Measurements from ENCODE around the gene TENM3.

- TF ChIP-seq, protein P1, sequence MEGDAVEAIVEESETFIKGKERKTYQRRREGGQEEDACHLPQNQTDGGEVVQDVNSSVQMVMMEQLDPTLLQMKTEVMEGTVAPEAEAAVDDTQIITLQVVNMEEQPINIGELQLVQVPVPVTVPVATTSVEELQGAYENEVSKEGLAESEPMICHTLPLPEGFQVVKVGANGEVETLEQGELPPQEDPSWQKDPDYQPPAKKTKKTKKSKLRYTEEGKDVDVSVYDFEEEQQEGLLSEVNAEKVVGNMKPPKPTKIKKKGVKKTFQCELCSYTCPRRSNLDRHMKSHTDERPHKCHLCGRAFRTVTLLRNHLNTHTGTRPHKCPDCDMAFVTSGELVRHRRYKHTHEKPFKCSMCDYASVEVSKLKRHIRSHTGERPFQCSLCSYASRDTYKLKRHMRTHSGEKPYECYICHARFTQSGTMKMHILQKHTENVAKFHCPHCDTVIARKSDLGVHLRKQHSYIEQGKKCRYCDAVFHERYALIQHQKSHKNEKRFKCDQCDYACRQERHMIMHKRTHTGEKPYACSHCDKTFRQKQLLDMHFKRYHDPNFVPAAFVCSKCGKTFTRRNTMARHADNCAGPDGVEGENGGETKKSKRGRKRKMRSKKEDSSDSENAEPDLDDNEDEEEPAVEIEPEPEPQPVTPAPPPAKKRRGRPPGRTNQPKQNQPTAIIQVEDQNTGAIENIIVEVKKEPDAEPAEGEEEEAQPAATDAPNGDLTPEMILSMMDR (conservative IDR thresholded peaks at IDR 0.05; ENCODE audit: low read depth, low read length), result no peak
- TF ChIP-seq EZH2 (IDR thresholded peaks at IDR 0.05; ENCODE audit: low read length, unreplicated experiment), result no peak
- TF ChIP-seq EZH2phosphoT487 (IDR thresholded peaks at IDR 0.05; ENCODE audit: borderline replicate concordance, low read length), result no peak
Observed at GRCh38 chr4:182801636-182802035, 558.4 kb downstream of the TENM3 start.
